Tibial nerve (tissue), 4 donors: Measurements from ENCODE around the gene CXorf58.

Source experiments
- EP300 ChIP-seq, 2 donors: sonication (generic); formaldehyde crosslinking; IDR thresholded peaks; one replicate each; pipeline ENCODE4 v1.6.1; 2017; ENCODE audit warnings: antibody characterized with exemption in 2 of 2, mild to moderate bottlenecking in 1 of 2
- POLR2A ChIP-seq, 2 donors: fragments of 450-650 bp; IDR thresholded peaks; one replicate each; pipeline ENCODE4 v1.6.1; 2017; ENCODE audit warnings: antibody characterized with exemption in 2 of 2, mild to moderate bottlenecking in 2 of 2, moderate library complexity in 2 of 2
- TF ChIP-seq, protein P1 (sequence below), 5 experiments: fragments of 200-600 bp in 3 of 5; fragments of 450-650 bp in 2 of 5; sonication (generic) in 3 of 5; IDR thresholded peaks; one replicate each; pipeline ENCODE4 v1.5.1; 2016 to 2019; ENCODE audit warnings: antibody characterized with exemption in 5 of 5, mild to moderate bottlenecking in 3 of 5, moderate library complexity in 2 of 5

- TF ChIP-seq EP300 (IDR thresholded peaks at IDR 0.05) (no peak), POLR2A (IDR thresholded peaks at IDR 0.05) (no peak)
- TF ChIP-seq, protein P1, sequence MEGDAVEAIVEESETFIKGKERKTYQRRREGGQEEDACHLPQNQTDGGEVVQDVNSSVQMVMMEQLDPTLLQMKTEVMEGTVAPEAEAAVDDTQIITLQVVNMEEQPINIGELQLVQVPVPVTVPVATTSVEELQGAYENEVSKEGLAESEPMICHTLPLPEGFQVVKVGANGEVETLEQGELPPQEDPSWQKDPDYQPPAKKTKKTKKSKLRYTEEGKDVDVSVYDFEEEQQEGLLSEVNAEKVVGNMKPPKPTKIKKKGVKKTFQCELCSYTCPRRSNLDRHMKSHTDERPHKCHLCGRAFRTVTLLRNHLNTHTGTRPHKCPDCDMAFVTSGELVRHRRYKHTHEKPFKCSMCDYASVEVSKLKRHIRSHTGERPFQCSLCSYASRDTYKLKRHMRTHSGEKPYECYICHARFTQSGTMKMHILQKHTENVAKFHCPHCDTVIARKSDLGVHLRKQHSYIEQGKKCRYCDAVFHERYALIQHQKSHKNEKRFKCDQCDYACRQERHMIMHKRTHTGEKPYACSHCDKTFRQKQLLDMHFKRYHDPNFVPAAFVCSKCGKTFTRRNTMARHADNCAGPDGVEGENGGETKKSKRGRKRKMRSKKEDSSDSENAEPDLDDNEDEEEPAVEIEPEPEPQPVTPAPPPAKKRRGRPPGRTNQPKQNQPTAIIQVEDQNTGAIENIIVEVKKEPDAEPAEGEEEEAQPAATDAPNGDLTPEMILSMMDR (IDR thresholded peaks at IDR 0.05), result no peak
These were observed 37.8 kb upstream of the CXorf58 start for GRCh38 chrX:23870041-23870440.
